Upper lobe of left lung (tissue), 6 donors: Measurements from ENCODE around the gene ADAM22. TPM values are rescaled to one million over a fixed set of nuclear protein-coding genes. Genes with fewer than 3 reads are reported as not detected.

Experiments used
- ATAC-seq, 2 donors: fragments of 200-7000 bp; cut with Tn5 transposase; one replicate each; pipeline ENCODE4 v1.9.1; 2022; ENCODE audit warnings: mild to moderate bottlenecking in 2 of 2, moderate library complexity in 2 of 2; ENCODE audit not compliant: low FRiP score in 2 of 2
- DNase-seq, 2 donors: peaks; one replicate each; pipeline ENCODE4 v3.0.0-alpha.2; 2019 to 2020
- H3K27ac ChIP-seq, 4 donors: fragments of 200-600 bp; sonication (generic); one replicate each; pipeline ENCODE4 v1.5.1; 2016 to 2019
- H3K27me3 ChIP-seq, 4 donors: fragments of 200-600 bp; sonication (generic); one replicate each; pipeline ENCODE4 v1.5.1; 2017 to 2019
- H3K36me3 ChIP-seq, 4 donors: fragments of 200-600 bp; sonication (generic); one replicate each; pipeline ENCODE4 v1.5.1; 2016 to 2019
- H3K4me1 ChIP-seq, 4 donors: fragments of 200-600 bp; sonication (generic); one replicate each; pipeline ENCODE4 v1.5.1; 2018 to 2019
- H3K4me3 ChIP-seq, 4 donors: fragments of 200-600 bp; sonication (generic); one replicate each; pipeline ENCODE4 v1.5.1; 2017 to 2019; ENCODE audit warnings: mild to moderate bottlenecking in 2 of 4, moderate library complexity in 1 of 4
- H3K9me3 ChIP-seq, 4 donors: fragments of 200-600 bp; sonication (generic); one replicate each; pipeline ENCODE4 v1.5.1; 2018 to 2019
- EP300 ChIP-seq, 4 donors: sonication (generic); formaldehyde crosslinking; IDR thresholded peaks; one replicate each; pipeline ENCODE4 v1.5.1; 2017; ENCODE audit warnings: antibody characterized with exemption in 4 of 4, control low read depth in 2 of 4
- POLR2A ChIP-seq, 4 donors: fragments of 450-650 bp; IDR thresholded peaks; one replicate each; pipeline ENCODE4 v1.5.1; 2016 to 2017; ENCODE audit warnings: antibody characterized with exemption in 4 of 4, mild to moderate bottlenecking in 2 of 4
- POLR2AphosphoS5 ChIP-seq, 2 donors: sonication (generic); formaldehyde crosslinking; IDR thresholded peaks; one replicate each; pipeline ENCODE4 v1.5.1; 2017; ENCODE audit warnings: antibody characterized with exemption in 2 of 2
- WGBS, 2 donors: methylation state at CpG; one replicate each; pipeline ENCODE4 v1.1.5; 2017 to 2018; 5-methylcytosine and 5-hydroxymethylcytosine counted together
- total RNA-seq, 6 donors: library from RNA; depleted of rRNA in 4 of 6; stranded (reverse); fragments of >200 nt in 4 of 6; gene quantifications; one replicate each; pipeline versions ENCODE4 v1.1.0 to v1.2.1, GENCODE V29; 2016 to 2021
- TF ChIP-seq, protein P1 (sequence below), 6 experiments: fragments of 450-650 bp in 4 of 6; fragments of 200-600 bp in 2 of 6; sonication (generic) in 2 of 6; IDR thresholded peaks; one replicate each; pipeline ENCODE4 v1.5.1; 2016 to 2019; ENCODE audit warnings: antibody characterized with exemption in 6 of 6
- donor health status: DM: no; HTN: no; CAD: no; lungs with moderate emphysema.
- donor health status: DM: no; HTN: yes; CAD: no; lungs with severe emphysema.

The ADAM22 gene
- total RNA-seq, 6 donors from 2014 or later, result 0.69 to 3.2 (median 2.0) TPM

DNA sequence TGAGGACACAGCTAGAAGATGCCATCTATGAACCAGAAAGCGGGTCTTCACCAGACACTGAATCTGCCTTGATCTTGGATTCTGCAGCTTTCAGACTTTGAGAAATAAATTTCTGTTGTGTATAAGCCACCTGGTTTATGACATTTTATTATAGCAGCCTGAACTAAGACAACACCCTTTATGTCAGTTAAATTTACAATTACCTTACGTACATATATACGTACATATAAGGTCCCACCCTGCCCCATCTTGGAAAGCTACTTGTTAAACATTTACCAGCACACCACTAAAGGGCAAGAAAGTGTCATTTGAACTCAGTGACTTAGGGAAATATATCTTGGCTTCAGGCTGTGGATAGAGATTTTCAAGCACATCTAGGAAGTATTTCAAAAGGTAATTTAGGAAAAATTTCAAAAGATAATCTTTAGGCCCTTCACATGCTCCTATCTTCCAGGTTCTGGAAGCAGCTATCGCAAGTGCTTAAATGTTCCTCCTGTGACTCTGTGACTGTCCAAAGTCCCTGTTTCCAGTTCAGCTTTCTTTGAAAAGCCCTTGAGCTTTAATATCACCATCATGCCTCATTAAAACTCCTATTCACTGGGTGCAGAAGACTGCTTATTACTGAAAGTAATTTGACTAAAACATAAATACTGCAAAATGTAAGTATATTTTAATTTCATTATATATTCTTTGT is 295.4 kb downstream of the ADAM22 start:
- Histone ChIP-seq H3K36me3 (no peaks in the 10 kb centered on the region), H3K4me1 (peaks cover 0 to 11% (median 1%) of the 10 kb centered on the region in 4 donors), H3K27me3 (no peaks in the 10 kb centered on the region), H3K9me3 (no peaks in the 10 kb centered on the region), H3K4me3 (no peak overlapping the region), H3K27ac (no peak overlapping the region)
- WGBS, 2 donors, result 92 to 98% methylated on average over 4 of the region's 4 CpGs
- TF ChIP-seq EP300 (IDR thresholded peaks at IDR 0.05) (no peak), POLR2AphosphoS5 (IDR thresholded peaks at IDR 0.05) (no peak), POLR2A (IDR thresholded peaks at IDR 0.05) (no peak)
- TF ChIP-seq, protein P1, sequence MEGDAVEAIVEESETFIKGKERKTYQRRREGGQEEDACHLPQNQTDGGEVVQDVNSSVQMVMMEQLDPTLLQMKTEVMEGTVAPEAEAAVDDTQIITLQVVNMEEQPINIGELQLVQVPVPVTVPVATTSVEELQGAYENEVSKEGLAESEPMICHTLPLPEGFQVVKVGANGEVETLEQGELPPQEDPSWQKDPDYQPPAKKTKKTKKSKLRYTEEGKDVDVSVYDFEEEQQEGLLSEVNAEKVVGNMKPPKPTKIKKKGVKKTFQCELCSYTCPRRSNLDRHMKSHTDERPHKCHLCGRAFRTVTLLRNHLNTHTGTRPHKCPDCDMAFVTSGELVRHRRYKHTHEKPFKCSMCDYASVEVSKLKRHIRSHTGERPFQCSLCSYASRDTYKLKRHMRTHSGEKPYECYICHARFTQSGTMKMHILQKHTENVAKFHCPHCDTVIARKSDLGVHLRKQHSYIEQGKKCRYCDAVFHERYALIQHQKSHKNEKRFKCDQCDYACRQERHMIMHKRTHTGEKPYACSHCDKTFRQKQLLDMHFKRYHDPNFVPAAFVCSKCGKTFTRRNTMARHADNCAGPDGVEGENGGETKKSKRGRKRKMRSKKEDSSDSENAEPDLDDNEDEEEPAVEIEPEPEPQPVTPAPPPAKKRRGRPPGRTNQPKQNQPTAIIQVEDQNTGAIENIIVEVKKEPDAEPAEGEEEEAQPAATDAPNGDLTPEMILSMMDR (IDR thresholded peaks at IDR 0.05), result no peak
- no peak for DNase-seq
- no peak for ATAC-seq

DNA sequence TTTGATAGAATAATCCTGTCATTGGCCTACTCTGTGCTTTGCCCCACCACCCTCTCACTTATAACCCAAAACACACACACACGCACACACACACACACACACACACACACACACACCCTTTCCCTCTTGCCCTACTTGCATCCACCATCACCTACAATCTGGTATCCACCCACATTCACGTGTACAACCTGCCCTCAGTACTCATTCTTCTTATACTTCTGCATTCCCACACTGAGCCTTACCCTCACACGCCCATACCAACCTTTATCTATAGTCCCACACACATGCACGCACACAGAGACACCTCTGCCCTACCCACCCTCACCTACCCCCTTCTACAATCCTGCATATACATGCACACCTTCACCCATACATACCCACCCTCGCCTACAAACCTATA is 296.6 kb downstream of the ADAM22 start:
- H3K36me3 ChIP-seq, result no peaks in the 10 kb centered on the region
- no peak overlapping the region for H3K4me3 ChIP-seq
- DNase-seq (no peak), ATAC-seq (no peak)
- no peaks in the 10 kb centered on the region for H3K27me3 ChIP-seq
- WGBS, 2 donors, result 78 to 82% methylated on average over 5 of the region's 5 CpGs
- no peaks in the 10 kb centered on the region for H3K9me3 ChIP-seq
- H3K4me1 ChIP-seq, result peaks cover 0 to 11% (median 1%) of the 10 kb centered on the region in 4 donors
- H3K27ac ChIP-seq, result no peak overlapping the region
- TF ChIP-seq POLR2A (IDR thresholded peaks at IDR 0.05), result no peak
- TF ChIP-seq, protein P1 (IDR thresholded peaks at IDR 0.05), result no peak
- TF ChIP-seq POLR2AphosphoS5 (IDR thresholded peaks at IDR 0.05), result no peak
- TF ChIP-seq EP300 (IDR thresholded peaks at IDR 0.05), result no peak

DNA sequence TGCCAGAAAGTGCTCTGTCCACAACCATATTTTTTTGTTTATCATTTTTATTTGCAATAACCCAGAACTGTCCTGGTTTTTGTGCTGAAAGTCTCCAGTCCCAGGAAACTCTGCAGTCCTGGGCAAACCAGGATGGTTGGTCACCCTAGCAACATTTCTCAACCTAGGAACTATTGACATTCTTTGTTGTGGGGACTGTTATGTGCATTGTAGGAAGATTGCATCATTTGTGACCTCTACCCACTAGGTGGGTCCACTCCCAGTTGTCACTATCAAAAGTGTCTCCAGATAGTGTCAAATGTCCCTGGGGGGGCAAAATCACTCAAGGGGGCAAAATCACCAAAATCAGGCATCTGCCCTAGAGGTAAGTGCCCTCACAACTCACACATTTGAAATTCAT is 299.8 kb downstream of the ADAM22 start:
- H3K4me3 ChIP-seq, result no peak overlapping the region
- TF ChIP-seq POLR2AphosphoS5 (IDR thresholded peaks at IDR 0.05) (no peak), POLR2A (IDR thresholded peaks at IDR 0.05) (no peak), EP300 (IDR thresholded peaks at IDR 0.05) (no peak)
- TF ChIP-seq, protein P1 (IDR thresholded peaks at IDR 0.05), result no peak
- H3K4me1 ChIP-seq, result no peaks in the 10 kb centered on the region
- ATAC-seq, result no peak
- no peak overlapping the region for H3K27ac ChIP-seq
- H3K36me3 ChIP-seq, result no peaks in the 10 kb centered on the region
- H3K27me3 ChIP-seq, result no peaks in the 10 kb centered on the region
- no peak for DNase-seq
- H3K9me3 ChIP-seq, result no peaks in the 10 kb centered on the region

DNA sequence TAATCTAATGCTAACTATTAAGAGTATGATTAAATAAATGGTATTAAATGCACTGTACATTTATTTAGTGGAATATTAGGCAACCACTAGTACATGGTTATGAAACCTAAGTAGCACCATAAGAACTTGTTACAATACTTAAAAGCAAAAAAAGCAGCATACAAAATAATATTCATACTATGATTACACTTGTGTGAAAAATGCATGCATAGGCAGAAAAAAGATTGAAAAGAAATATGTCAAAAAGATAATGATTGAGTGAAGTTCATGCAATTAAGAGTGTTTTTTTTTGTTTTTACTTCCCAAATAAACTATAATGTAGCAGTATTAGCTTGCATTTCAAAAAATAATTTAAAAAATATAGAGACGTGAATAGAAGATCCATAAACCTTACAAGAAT is 305.8 kb downstream of the ADAM22 start:
- no peak overlapping the region for H3K27ac ChIP-seq
- no peaks in the 10 kb centered on the region for H3K36me3 ChIP-seq
- H3K27me3 ChIP-seq, result no peaks in the 10 kb centered on the region
- peaks cover 0 to 3% (median 0%) of the 10 kb centered on the region in 4 donors for H3K4me1 ChIP-seq
- no peaks in the 10 kb centered on the region for H3K9me3 ChIP-seq
- H3K4me3 ChIP-seq, result no peak overlapping the region
- DNase-seq (no peak), ATAC-seq (no peak)
- WGBS, 2 donors, result 89 to 91% methylated on average over 1 of the region's 1 CpG
- TF ChIP-seq POLR2AphosphoS5 (IDR thresholded peaks at IDR 0.05) (no peak), POLR2A (IDR thresholded peaks at IDR 0.05) (no peak), EP300 (IDR thresholded peaks at IDR 0.05) (no peak)
- TF ChIP-seq, protein P1 (IDR thresholded peaks at IDR 0.05), result no peak

DNA sequence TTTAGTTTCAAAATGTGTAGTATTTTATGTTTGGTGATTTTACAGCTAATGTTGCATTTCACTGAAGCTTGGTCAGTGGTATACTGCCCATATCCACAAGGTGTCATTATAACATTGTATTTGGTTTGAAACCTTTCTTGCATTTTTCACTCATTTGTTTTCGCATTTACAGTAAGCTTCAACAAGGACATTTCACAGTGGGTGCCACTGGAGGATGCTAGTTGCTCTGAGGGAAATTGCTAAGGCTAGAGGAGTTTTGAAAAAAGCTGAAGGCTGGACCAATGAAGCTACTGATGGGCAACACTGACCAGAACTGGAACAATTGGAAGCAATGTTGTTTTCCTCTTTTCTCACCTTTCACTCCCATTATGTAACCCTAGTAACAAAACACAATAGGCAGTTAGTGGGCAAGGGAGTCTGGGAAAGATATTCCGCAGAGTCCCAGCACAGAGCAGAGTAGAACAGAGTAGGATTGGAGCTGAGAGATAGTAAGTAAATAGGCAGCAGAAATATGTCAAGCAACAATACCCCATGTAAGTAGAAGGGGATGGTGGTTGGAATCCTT is 309.4 kb downstream of the ADAM22 start:
- Histone ChIP-seq H3K27ac (no peak overlapping the region), H3K9me3 (no peaks in the 10 kb centered on the region), H3K27me3 (no peaks in the 10 kb centered on the region), H3K36me3 (no peaks in the 10 kb centered on the region), H3K4me3 (no peak overlapping the region), H3K4me1 (peaks cover 0 to 3% (median 0%) of the 10 kb centered on the region in 4 donors)
- 28 to 32% methylated on average over 2 of the region's 2 CpGs for WGBS, 2 donors
- DNase-seq, result peak in 1 of 2 donors; percentile 42
- ATAC-seq, result peak; percentile 75 to 87
- TF ChIP-seq POLR2A (IDR thresholded peaks at IDR 0.05), result no peak
- TF ChIP-seq, protein P1 (IDR thresholded peaks at IDR 0.05), result peak; percentile 54 to 91 (median 80)
- TF ChIP-seq POLR2AphosphoS5 (IDR thresholded peaks at IDR 0.05), result no peak
- TF ChIP-seq EP300 (IDR thresholded peaks at IDR 0.05), result no peak
